Esophagus muscularis mucosa (tissue), 4 donors: ENCODE results near the gene AKT3. TPM values are rescaled to one million over a fixed set of nuclear protein-coding genes. Genes with fewer than 3 reads are reported as not detected.

Experiments
- DNase-seq: peaks from one replicate; pipeline ENCODE4 v3.0.0-alpha.2; 2017; ENCODE audit errors: extremely low spot score
- H3K27ac ChIP-seq, 4 donors: fragments of 200-600 bp; sonication (generic); replicated peaks in 1 of 4; 1 replicate in 3 of 4; 2 replicates in 1 of 4; pipeline ENCODE4 v1.5.1; 2016 to 2019; ENCODE audit warnings: mild to moderate bottlenecking in 1 of 4
- H3K27me3 ChIP-seq, 4 donors: fragments of 200-600 bp; sonication (generic); one replicate each; pipeline versions ENCODE4 v1.5.1 to v1.6.0; 2016 to 2019
- H3K36me3 ChIP-seq, 4 donors: fragments of 200-600 bp; sonication (generic); one replicate each; pipeline ENCODE4 v1.5.1; 2016 to 2019
- H3K4me1 ChIP-seq, 4 donors: fragments of 200-600 bp; sonication (generic); one replicate each; pipeline ENCODE4 v1.5.1; 2016 to 2019
- H3K4me3 ChIP-seq, 4 donors: fragments of 200-600 bp; sonication (generic); 1 replicate in 2 of 4; 2 replicates in 2 of 4; pipeline ENCODE4 v1.5.1; 2016 to 2019; ENCODE audit warnings: mild to moderate bottlenecking in 4 of 4, moderate library complexity in 1 of 4
- H3K9me3 ChIP-seq, 4 donors: fragments of 200-600 bp; sonication (generic); 1 replicate in 3 of 4; 2 replicates in 1 of 4; pipeline ENCODE4 v1.5.1; 2016 to 2019
- EP300 ChIP-seq: sonication (generic); formaldehyde crosslinking; IDR thresholded peaks from one replicate; pipeline ENCODE4 v1.6.1; 2017; ENCODE audit warnings: antibody characterized with exemption
- POLR2A ChIP-seq: fragments of 450-650 bp; IDR thresholded peaks from one replicate; pipeline ENCODE4 v1.6.1; 2017; ENCODE audit warnings: antibody characterized with exemption, moderate library complexity, mild to moderate bottlenecking, low read depth
- POLR2AphosphoS5 ChIP-seq, 2 donors: sonication (generic); formaldehyde crosslinking; IDR thresholded peaks; one replicate each; pipeline ENCODE4 v1.6.1; 2017; ENCODE audit warnings: antibody characterized with exemption in 2 of 2
- WGBS: methylation state at CpG from one replicate; pipeline ENCODE4 v1.1.5; 2018; 5-methylcytosine and 5-hydroxymethylcytosine counted together
- intact Hi-C: fragments of 100-400 bp; cut with DNase I; formaldehyde crosslinking; loops from one replicate; pipeline ENCODE4 v1.15.1; 2023
- total RNA-seq, 4 donors: library from RNA; depleted of rRNA; stranded (reverse); fragments of >200 nt; gene quantifications; one replicate each; pipeline versions ENCODE4 v1.1.0 to v1.2.1, GENCODE V29; 2016
- TF ChIP-seq, protein P1 (sequence below), 3 experiments: fragments of 200-600 bp in 2 of 3; fragments of 450-650 bp in 1 of 3; sonication (generic) in 2 of 3; IDR thresholded peaks; one replicate each; pipeline ENCODE4 v1.5.1; 2017 to 2019; ENCODE audit warnings: antibody characterized with exemption in 3 of 3, mild to moderate bottlenecking in 2 of 3, moderate library complexity in 1 of 3

The AKT3 gene
- total RNA-seq, 4 donors from 2014 or later = 63.9 to 104 (median 74.2) TPM

DNA sequence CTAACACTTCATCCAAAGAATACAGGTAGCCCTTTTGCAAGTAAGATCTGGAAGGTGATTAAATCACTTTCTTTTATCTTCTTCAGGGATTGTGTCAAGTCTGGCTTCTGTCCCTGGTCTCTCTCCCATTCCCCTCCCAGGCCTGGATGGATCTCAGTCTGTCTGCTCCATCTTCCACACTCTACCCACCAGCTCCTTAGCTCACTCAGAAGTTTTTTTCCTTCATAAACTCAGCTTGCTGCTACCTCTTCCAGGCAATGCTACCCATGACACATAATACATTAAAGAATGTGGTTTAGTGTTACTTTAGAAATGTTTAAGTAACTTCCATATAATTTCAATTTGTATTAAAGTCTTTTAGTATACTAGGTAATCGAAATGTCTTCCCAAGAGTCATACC is 133.1 kb downstream of the AKT3 start:
- 100% methylated on average over 1 of the region's 1 CpG for WGBS
- peaks cover 6 to 72% (median 67%) of the 10 kb centered on the region in 4 donors for H3K4me1 ChIP-seq
- intact Hi-C loops = no loop called here
- no peak overlapping the region for H3K4me3 ChIP-seq
- H3K27ac ChIP-seq = no peak overlapping the region
- no peaks in the 10 kb centered on the region for H3K36me3 ChIP-seq
- TF ChIP-seq EP300 = no peak
- no peaks in the 10 kb centered on the region for H3K27me3 ChIP-seq
- no peaks in the 10 kb centered on the region for H3K9me3 ChIP-seq
- DNase-seq = no peak

DNA sequence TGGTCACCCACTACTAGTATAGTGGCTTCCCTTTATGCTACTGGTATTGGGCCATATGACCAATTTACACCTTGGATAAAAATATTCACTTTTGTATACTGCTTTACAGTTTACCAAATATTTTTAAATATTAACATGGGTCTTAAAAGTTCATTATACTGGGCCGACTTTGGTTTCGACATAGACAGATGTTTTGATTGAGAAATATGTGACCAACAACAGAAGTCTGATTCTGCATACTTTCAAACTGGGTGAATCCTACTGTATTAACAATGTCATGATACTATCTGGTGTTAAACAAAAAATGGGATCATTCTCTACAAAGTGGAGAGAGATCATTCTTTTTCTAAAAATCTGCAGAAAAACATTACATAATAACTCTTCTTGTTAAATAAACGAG is 134.8 kb downstream of the AKT3 start:
- Histone ChIP-seq H3K4me1 (peaks cover 6 to 75% (median 68%) of the 10 kb centered on the region in 4 donors), H3K36me3 (no peaks in the 10 kb centered on the region)
- 46% methylated on average over 3 of the region's 3 CpGs for WGBS

DNA sequence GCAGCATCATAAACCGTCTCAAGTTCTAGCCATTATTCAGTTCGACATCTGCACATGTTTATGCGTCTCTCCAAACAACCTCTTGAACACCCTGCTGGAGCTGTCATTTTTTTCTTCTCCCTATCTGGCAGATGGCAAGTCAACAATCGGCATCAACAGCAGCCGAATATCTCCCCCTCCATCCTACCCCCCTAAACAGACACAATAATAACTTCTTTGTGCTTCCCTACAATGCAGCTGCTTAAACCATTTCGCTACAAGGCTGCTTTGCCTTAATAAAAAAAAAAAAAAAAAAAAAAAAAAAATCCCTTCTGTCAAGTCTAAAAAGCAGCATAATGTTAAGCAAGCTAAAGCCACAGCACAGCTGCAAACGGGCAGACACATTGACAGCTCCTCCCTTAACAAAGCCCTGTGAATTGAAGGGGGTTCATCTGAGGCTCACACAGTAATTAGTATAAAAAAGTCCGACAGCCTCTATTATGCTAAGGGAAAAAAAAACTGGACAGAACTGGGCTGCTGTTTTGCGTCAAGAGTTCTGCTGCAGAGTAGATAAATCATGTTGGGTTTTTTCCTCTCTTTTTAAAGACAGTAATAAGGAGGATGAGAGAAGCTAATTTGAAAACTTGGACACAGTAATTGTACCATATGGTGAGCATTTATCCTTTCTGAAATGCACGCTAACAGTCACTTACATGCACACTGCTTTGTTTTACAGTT is 136.4 kb downstream of the AKT3 start:
- H3K36me3 ChIP-seq = no peaks in the 10 kb centered on the region
- TF ChIP-seq EP300 (no peak), POLR2A (no peak), POLR2AphosphoS5 (IDR thresholded peaks at IDR 0.05) (no peak)
- TF ChIP-seq, protein P1, sequence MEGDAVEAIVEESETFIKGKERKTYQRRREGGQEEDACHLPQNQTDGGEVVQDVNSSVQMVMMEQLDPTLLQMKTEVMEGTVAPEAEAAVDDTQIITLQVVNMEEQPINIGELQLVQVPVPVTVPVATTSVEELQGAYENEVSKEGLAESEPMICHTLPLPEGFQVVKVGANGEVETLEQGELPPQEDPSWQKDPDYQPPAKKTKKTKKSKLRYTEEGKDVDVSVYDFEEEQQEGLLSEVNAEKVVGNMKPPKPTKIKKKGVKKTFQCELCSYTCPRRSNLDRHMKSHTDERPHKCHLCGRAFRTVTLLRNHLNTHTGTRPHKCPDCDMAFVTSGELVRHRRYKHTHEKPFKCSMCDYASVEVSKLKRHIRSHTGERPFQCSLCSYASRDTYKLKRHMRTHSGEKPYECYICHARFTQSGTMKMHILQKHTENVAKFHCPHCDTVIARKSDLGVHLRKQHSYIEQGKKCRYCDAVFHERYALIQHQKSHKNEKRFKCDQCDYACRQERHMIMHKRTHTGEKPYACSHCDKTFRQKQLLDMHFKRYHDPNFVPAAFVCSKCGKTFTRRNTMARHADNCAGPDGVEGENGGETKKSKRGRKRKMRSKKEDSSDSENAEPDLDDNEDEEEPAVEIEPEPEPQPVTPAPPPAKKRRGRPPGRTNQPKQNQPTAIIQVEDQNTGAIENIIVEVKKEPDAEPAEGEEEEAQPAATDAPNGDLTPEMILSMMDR (IDR thresholded peaks at IDR 0.05) = no peak
- no peaks in the 10 kb centered on the region for H3K27me3 ChIP-seq
- no peak for DNase-seq
- 35% methylated on average over 10 of the region's 10 CpGs for WGBS
- peaks cover 6 to 67% (median 61%) of the 10 kb centered on the region in 4 donors for H3K4me1 ChIP-seq
- intact Hi-C loops = no loop called here
- no peaks in the 10 kb centered on the region for H3K9me3 ChIP-seq
- H3K27ac ChIP-seq = no peak overlapping the region
- H3K4me3 ChIP-seq = peak overlapping the region; percentile 10 to 28 (median 14)

More for the DNA sequence above, 134.8 kb downstream of the AKT3 start:
- no peak overlapping the region for H3K4me3 ChIP-seq
- no peak for DNase-seq
- TF ChIP-seq EP300 (no peak), POLR2AphosphoS5 (IDR thresholded peaks at IDR 0.05) (no peak), POLR2A (no peak)
- TF ChIP-seq, protein P1 (IDR thresholded peaks at IDR 0.05) = no peak
- H3K27ac ChIP-seq = no peak overlapping the region
- no peaks in the 10 kb centered on the region for H3K27me3 ChIP-seq
- no peaks in the 10 kb centered on the region for H3K9me3 ChIP-seq
- intact Hi-C loops = no loop called here

DNA sequence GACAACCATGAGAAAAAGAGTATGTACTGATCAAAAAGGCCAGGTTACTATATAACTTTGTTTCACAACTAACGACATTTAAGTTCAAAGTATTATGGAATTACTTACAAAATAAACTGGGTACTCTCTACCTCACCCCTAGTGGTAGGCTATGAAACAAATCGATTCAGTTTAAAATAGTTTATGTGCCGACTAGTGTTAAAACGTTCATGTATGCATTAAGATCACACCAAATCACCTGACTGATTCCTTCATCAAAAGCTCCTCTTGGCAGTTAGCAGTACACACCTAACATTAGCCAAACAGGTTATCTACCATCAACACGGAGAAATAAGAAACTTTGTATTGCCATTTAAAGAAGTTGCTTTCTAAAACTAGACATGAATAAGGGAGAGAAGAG is 137.1 kb downstream of the AKT3 start:
- WGBS = 44% methylated on average over 5 of the region's 5 CpGs
- no peaks in the 10 kb centered on the region for H3K9me3 ChIP-seq
- peaks cover 6 to 63% (median 58%) of the 10 kb centered on the region in 4 donors for H3K4me1 ChIP-seq
- intact Hi-C loops = no loop called here
- no peak overlapping the region for H3K27ac ChIP-seq
- no peak for DNase-seq
- peak overlapping the region in 2 of 4 donors; percentile 12 to 28 for H3K4me3 ChIP-seq
- TF ChIP-seq, protein P1 (IDR thresholded peaks at IDR 0.05) = peak in 1 of 3 experiments; percentile 12
- TF ChIP-seq POLR2AphosphoS5 (IDR thresholded peaks at IDR 0.05) (no peak), EP300 (no peak), POLR2A (no peak)
- H3K27me3 ChIP-seq = no peaks in the 10 kb centered on the region
- H3K36me3 ChIP-seq = no peaks in the 10 kb centered on the region

DNA sequence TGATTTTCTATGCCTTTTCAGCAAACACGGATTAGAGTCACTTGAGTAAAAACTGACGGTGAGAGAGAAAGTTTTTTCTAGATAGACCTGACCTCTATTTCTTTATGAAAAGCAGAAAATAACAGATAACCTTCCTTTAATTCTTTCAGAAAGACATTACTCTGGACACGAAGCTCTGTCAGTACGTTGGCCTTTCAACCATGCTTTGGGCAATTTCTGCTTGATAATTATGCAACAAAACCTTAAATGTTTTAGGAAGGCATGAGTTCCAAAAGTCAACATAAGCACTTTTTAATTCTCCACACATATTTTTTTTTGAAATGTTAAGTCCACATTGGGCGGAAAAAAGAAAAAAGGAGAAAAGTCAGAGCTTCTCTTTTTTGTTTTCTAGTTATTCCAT is 137.8 kb downstream of the AKT3 start:
- no peak for TF ChIP-seq EP300
- TF ChIP-seq, protein P1 (IDR thresholded peaks at IDR 0.05) = no peak
- TF ChIP-seq POLR2A = no peak
- no peak for TF ChIP-seq POLR2AphosphoS5 (IDR thresholded peaks at IDR 0.05)
- no peak for DNase-seq
- Histone ChIP-seq H3K4me1 (peaks cover 6 to 63% (median 58%) of the 10 kb centered on the region in 4 donors), H3K4me3 (no peak overlapping the region), H3K36me3 (no peaks in the 10 kb centered on the region), H3K9me3 (no peaks in the 10 kb centered on the region), H3K27ac (no peak overlapping the region), H3K27me3 (no peaks in the 10 kb centered on the region)
- intact Hi-C loops = no loop called here
- WGBS = 81% methylated on average over 5 of the region's 5 CpGs
